Heart left ventricle (tissue), 16 donors: Measurements from ENCODE around the gene CRYBG2. TPM values are rescaled to one million over a fixed set of nuclear protein-coding genes. Genes with fewer than 3 reads are reported as not detected.

Source experiments
- ATAC-seq, 4 donors: fragments of 200-7000 bp; cut with Tn5 transposase; one replicate each; pipeline ENCODE4 v1.9.1; 2020 to 2022; ENCODE audit warnings: moderate library complexity in 4 of 4, mild to moderate bottlenecking in 3 of 4, moderate number of reproducible peaks in 1 of 4
- DNase-seq, 5 donors: peaks; one replicate each; pipeline ENCODE4 v3.0.0-alpha.2; 2020
- H3K27ac ChIP-seq, 12 donors: fragments of 200-600 bp; sonication (generic) in 4 of 12; one replicate each; pipeline versions ENCODE4 v1.5.0 to v1.8.0; 2016 to 2022; ENCODE audit warnings: mild to moderate bottlenecking in 2 of 12
- H3K27me3 ChIP-seq, 9 donors: fragments of 200-600 bp; sonication (generic) in 2 of 9; one replicate each; pipeline versions ENCODE4 v1.5.1 to v1.8.0; 2016 to 2022; ENCODE audit warnings: mild to moderate bottlenecking in 3 of 9
- H3K36me3 ChIP-seq, 9 donors: fragments of 200-600 bp; sonication (generic) in 2 of 9; one replicate each; pipeline versions ENCODE4 v1.5.0 to v1.8.0; 2018 to 2022; ENCODE audit warnings: mild to moderate bottlenecking in 2 of 9
- H3K4me1 ChIP-seq, 12 donors: fragments of 200-600 bp; sonication (generic) in 4 of 12; one replicate each; pipeline versions ENCODE4 v1.5.0 to v1.8.0; 2016 to 2022; ENCODE audit warnings: mild to moderate bottlenecking in 3 of 12
- H3K4me3 ChIP-seq, 12 donors: fragments of 200-600 bp; sonication (generic) in 4 of 12; one replicate each; pipeline versions ENCODE4 v1.5.0 to v1.8.0; 2017 to 2022; ENCODE audit warnings: mild to moderate bottlenecking in 9 of 12, moderate library complexity in 4 of 12
- H3K9me3 ChIP-seq, 12 donors: fragments of 200-600 bp; sonication (generic) in 4 of 12; one replicate each; pipeline versions ENCODE4 v1.5.0 to v1.8.0; 2016 to 2022; ENCODE audit warnings: mild to moderate bottlenecking in 1 of 12
- POLR2A ChIP-seq, 2 donors: fragments of 450-650 bp; IDR thresholded peaks; one replicate each; pipeline ENCODE4 v1.6.1; 2017; ENCODE audit warnings: antibody characterized with exemption in 2 of 2, mild to moderate bottlenecking in 2 of 2, moderate library complexity in 2 of 2
- WGBS, 4 donors: extraction: QIAGEN DNeasy Blood & Tissue Kit in 2 of 4; methylation state at CpG; one replicate each; pipeline versions ENCODE4 v1.1.5 to v1.1.7; 2013 to 2018; 5-methylcytosine and 5-hydroxymethylcytosine counted together
- intact Hi-C, 10 donors: fragments of 100-400 bp; cut with DNase I; formaldehyde crosslinking; loops; one replicate each; pipeline versions ENCODE4 v1.11.1 to v1.14.2; 2022
- polyA plus RNA-seq, 2 donors: library from polyadenylated mRNA; stranded (reverse); fragments of 200-250 nt; gene quantifications; one replicate each; pipeline ENCODE4 v1.2.3, GENCODE V29; 2013
- total RNA-seq, 9 donors: library from RNA; depleted of rRNA in 2 of 9; stranded (reverse); fragments of >200 nt in 2 of 9; fragmentation: NEBNext Ultra II Directional in 3 of 9; extraction: Animal tissue kit (Norgen Biotek cat#: 25700) in 3 of 9; gene quantifications; one replicate each; pipeline versions ENCODE4 v1.1.0 to v1.2.4, GENCODE V29; 2016 to 2023
- TF ChIP-seq, protein P1 (sequence below), 12 donors: fragments of 200-600 bp; sonication (generic) in 4 of 12; IDR thresholded peaks; one replicate each; pipeline versions ENCODE4 v1.5.0 to v1.8.0; 2018 to 2022; ENCODE audit warnings: antibody characterized with exemption in 12 of 12, mild to moderate bottlenecking in 5 of 12
- donor health status: ischemic (EF 13 %, LVEDD 7.1; RV severe dilation, severe dysfunction).
- donor health status: healthy with polysubstance abuse.
- donor health status: DM: no; HTN: yes; CAD: no.
- donor health status: DM: no; HTN: no; CAD: no.
- donor health status: ischemic (EF 25% LVEDD 6.9; RV normal size, moderate dysfunction).
- donor health status: ischemic (EF 25% LVEDD 5.7; RV mildly dilated, moderate dysfunction).
- donor health status: healthy.
- donor health status: DM: yes; HTN: yes; CAD: no.
- donor health status: ischemic (EF 35%, LVEDD 5.7; RV mildly dilated, moderate dysfunction).
- donor health status: nonischemic (EF 11% LVEDD 7.7; RV severe dilation, severe dysfunction).
- donor health status: DM: yes; HTN: yes; CAD: no.
- donor health status: PGD.
- donor health status: ischemic (EF 29% LVEDD 5.4; RV normal size, mild dysfunction).
- donor health status: nonischemic (EF 23%, LVEDD 6.1; RV moderate dilation, normal function).

CRYBG2 gene
- total and polyA plus RNA-seq, 11 donors = 0.25 to 0.45 TPM; not detected in 9

DNA sequence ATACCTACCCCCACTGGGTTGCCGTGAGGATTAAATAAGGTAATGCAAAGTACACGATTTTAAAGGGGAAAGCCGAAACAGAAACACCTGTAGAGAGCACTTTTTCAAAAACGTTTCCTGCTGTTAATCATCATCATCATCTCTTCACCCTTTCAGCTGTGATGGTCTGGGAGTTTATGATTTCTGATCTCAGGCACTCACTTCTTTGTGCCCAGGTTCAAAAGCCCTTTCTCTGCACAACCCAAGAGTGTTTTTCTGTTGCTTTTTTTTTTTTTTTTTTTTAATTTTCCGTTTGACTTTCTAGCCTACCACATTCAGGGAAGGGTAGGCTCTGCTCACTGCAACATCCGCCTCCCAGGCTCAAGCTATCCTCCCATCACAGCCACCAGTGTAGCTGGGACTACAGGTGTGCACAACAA is 46.6 kb downstream of the CRYBG2 start:
- WGBS, 4 donors = 53 to 64% (median 57%) methylated on average over 6 of the region's 6 CpGs
- no peaks in the 10 kb centered on the region for H3K27me3 ChIP-seq
- peaks cover 3 to 56% (median 15%) of the 10 kb centered on the region in 12 donors for H3K4me1 ChIP-seq
- no peaks in the 10 kb centered on the region for H3K36me3 ChIP-seq
- intact Hi-C loops = no loop called here
- TF ChIP-seq, protein P1, sequence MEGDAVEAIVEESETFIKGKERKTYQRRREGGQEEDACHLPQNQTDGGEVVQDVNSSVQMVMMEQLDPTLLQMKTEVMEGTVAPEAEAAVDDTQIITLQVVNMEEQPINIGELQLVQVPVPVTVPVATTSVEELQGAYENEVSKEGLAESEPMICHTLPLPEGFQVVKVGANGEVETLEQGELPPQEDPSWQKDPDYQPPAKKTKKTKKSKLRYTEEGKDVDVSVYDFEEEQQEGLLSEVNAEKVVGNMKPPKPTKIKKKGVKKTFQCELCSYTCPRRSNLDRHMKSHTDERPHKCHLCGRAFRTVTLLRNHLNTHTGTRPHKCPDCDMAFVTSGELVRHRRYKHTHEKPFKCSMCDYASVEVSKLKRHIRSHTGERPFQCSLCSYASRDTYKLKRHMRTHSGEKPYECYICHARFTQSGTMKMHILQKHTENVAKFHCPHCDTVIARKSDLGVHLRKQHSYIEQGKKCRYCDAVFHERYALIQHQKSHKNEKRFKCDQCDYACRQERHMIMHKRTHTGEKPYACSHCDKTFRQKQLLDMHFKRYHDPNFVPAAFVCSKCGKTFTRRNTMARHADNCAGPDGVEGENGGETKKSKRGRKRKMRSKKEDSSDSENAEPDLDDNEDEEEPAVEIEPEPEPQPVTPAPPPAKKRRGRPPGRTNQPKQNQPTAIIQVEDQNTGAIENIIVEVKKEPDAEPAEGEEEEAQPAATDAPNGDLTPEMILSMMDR (IDR thresholded peaks at IDR 0.05) = no peak
- no peak for TF ChIP-seq POLR2A (IDR thresholded peaks at IDR 0.05)
- peak overlapping the region in 7 of 12 donors; percentile 25 to 93 (median 46) for H3K27ac ChIP-seq
- no peaks in the 10 kb centered on the region for H3K9me3 ChIP-seq
- ATAC-seq (no peak), DNase-seq (no peak)
- H3K4me3 ChIP-seq = peak overlapping the region in 1 of 12 donors; percentile 78

DNA sequence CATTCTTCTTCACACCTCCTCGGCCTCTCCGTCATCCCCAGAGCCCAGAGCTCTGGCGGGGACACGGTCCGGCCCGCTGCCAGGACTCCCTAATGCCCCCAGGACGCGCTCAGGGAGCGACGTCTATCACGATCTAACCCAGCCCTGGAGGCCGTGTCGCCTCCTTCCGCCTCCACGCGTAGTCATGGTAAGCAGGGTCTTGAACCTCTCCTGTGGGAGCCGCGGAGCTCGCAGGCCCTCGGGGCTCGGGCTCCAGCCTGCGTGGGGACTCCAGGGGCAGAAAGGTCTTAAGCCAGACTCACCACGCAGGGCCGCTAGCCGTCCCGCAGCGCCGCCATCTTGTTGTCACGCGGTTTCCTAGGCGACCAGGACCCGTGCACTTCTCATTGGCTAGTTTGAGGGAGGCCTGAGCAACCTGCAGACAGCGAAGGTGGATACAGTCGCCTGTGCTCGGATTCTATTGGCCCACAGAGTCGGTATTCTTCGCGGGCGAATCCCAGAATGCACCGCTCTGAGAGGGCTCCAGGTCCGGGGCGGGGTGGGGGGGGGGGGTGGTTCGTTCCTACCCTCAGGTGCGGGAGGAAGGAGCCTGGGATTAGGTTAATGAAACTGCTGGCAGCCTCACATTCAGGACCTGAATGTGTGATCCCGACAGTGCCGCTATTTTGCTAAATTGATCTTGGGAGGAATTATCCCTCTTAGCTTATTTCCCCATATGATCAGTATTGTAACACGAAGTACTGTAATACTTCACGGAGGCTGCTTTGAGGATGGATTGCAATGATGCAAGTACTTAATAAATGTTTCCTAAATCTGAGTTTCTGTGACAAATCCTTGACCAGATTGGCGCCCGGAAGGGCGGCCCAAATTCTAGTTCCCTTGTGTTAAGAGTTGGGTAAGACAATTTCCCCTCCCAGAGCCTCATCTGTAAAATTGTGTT is 47.4 kb downstream of the CRYBG2 start, which contains the start of gene UBXN11:
TSS of gene UBXN11 (minus strand) at position 347 of the 940 bp plus-strand sequence. CDS start 3,753 bp downstream, outside the sequence.
- peaks cover 3 to 60% (median 16%) of the 10 kb centered on the region in 12 donors for H3K4me1 ChIP-seq
- no peaks in the 10 kb centered on the region for H3K27me3 ChIP-seq
- peak within 1 kb of the TSS; percentile 62 to 82 (median 77) for H3K4me3 ChIP-seq
- ATAC-seq (peak; percentile 96 to 98 (median 98)), DNase-seq (peak; percentile 89 to 95 (median 92))
- H3K9me3 ChIP-seq = no peaks in the 10 kb centered on the region
- H3K36me3 ChIP-seq = no peaks in the 10 kb centered on the region
- WGBS, 4 donors = 3 to 5% (median 4%) methylated on average over 38 to 51 of the region's 51 CpGs
- no peak for TF ChIP-seq POLR2A (IDR thresholded peaks at IDR 0.05)
- TF ChIP-seq, protein P1 (IDR thresholded peaks at IDR 0.05) = no peak
- intact Hi-C loops = no loop called here
- H3K27ac ChIP-seq = peak within 1 kb of the TSS in 10 of 12 donors; percentile 28 to 93 (median 59)

DNA sequence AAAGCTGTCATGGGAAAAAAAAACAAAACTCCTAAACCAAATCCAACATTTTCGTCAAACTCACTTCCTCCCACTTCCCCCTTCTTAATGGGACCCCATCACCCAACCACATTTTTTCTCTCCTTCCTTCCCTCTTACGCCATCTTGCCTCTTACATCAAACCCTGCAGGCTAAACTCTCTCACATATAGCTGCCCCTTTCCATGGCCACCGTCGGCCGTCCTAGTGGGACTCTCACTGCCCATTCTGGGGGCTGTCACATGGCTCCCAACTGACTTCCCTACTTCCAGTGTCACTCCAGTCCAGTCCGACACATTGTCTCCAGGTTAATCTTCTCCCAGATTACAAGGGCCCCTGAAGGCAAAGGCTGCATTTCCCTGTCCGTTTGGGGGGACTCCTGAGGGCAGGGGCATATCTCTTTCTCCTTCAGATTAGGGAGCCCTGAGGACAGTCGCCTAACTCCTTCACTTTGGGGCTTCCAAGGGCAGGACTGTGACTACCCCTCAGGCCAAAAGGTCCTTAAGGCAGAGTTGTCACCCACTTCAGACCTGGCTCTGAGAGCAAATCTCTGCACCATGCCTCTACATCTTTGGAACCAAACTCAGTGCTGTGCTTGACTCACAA is 48.2 kb downstream of the CRYBG2 start:
- WGBS, 4 donors = 30 to 42% (median 37%) methylated on average over 8 of the region's 8 CpGs
- Histone ChIP-seq H3K27ac (peak overlapping the region in 10 of 12 donors; percentile 28 to 93 (median 59)), H3K9me3 (no peaks in the 10 kb centered on the region), H3K4me3 (peak overlapping the region; percentile 62 to 82 (median 77)), H3K4me1 (peaks cover 3 to 60% (median 16%) of the 10 kb centered on the region in 12 donors), H3K36me3 (no peaks in the 10 kb centered on the region), H3K27me3 (no peaks in the 10 kb centered on the region)
- intact Hi-C loops = no loop called here
- ATAC-seq = no peak
- peak in 1 of 5 donors; percentile 51 for DNase-seq
- TF ChIP-seq POLR2A (IDR thresholded peaks at IDR 0.05) = no peak
- TF ChIP-seq, protein P1 (IDR thresholded peaks at IDR 0.05) = no peak
